RWPE2 (cell line): ENCODE results near the gene SCN4B.

ENCODE experiments used
- ATAC-seq: fragments of 200-7000 bp; cut with Tn5 transposase; 3 replicates; pipeline ENCODE4 v1.9.1; 2021; ENCODE audit warnings: low read depth
- DNase-seq: peaks from one replicate; pipeline ENCODE4 v3.0.0-alpha.2; 2020; ENCODE audit warnings: low spot score
- H3K27ac ChIP-seq: fragments of 450-650 bp; 2 replicates; pipeline ENCODE4 v1.5.1; 2017; ENCODE audit warnings: mild to moderate bottlenecking; ENCODE audit not compliant: poor library complexity, severe bottlenecking
- H3K27me3 ChIP-seq: fragments of 250-450 bp; sonication (Bioruptor Pico); 2 replicates; pipeline ENCODE4 v1.5.1; 2021; ENCODE audit warnings: mild to moderate bottlenecking, moderate library complexity; ENCODE audit not compliant: insufficient read depth, poor library complexity, severe bottlenecking
- H3K36me3 ChIP-seq: fragments of 250-450 bp; sonication (Bioruptor Pico); 2 replicates; pipeline ENCODE4 v1.5.1; 2020; ENCODE audit warnings: low read depth, mild to moderate bottlenecking, moderate library complexity
- H3K4me1 ChIP-seq: fragments of 250-450 bp; sonication (Bioruptor Pico); 2 replicates; pipeline ENCODE4 v1.5.1; 2021; ENCODE audit warnings: mild to moderate bottlenecking, moderate library complexity; ENCODE audit not compliant: insufficient read depth, poor library complexity, severe bottlenecking
- H3K4me3 ChIP-seq: fragments of 250-450 bp; sonication (Bioruptor Pico); 2 replicates; pipeline ENCODE4 v1.5.1; 2021; ENCODE audit warnings: mild to moderate bottlenecking, moderate library complexity; ENCODE audit not compliant: severe bottlenecking
- H3K9me3 ChIP-seq: fragments of 250-450 bp; sonication (Bioruptor Pico); 2 replicates; pipeline ENCODE4 v1.5.1; 2021; ENCODE audit warnings: mild to moderate bottlenecking, moderate library complexity; ENCODE audit not compliant: severe bottlenecking
- TF ChIP-seq, protein P1 (sequence below): fragments of 450-650 bp; IDR thresholded peaks from one replicate; pipeline ENCODE4 v1.5.1; 2017; ENCODE audit warnings: mild to moderate bottlenecking, moderate library complexity; ENCODE audit not compliant: poor library complexity, severe bottlenecking

The SCN4B gene

DNA sequence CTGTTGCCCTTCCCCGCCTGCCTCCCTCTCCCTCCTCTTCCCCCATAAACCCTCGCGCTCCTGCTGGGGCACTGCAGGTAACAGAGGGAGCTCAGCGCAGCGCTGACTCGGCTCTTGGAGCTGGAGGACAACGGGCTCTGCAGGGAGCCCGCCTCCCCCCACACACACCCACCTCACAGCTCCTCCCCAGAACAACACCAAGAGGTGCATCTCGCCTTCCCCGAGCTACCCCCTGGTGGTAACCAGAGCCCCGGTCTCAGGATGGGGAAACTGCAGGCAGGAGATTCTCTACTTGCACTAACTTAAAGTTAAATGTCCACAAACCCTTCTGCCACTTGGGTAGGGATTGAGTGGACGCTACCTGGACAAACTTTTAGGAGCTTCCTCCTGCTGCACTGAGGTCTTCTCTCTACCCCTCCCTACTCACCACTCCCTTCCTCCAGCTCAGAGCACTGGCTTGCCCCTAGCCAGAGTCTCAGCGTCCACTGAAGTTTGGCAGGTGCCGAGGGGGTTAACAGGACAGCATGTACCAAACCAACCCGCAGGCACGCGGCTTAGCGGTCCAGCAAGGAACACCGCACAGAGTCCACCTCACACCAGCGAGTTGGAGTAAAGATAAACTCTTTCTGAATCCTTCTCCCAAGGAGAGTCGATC lies 4.0 kb upstream of the SCN4B start:
- DNase-seq (no peak), ATAC-seq (no peak; the same call in 2 of the 3 replicates)
- Histone ChIP-seq H3K9me3 (no peaks in the 10 kb centered on the region), H3K4me1 (no peaks in the 10 kb centered on the region), H3K27me3 (peaks cover 22% of the 10 kb centered on the region), H3K4me3 (no peak overlapping the region), H3K27ac (no peak overlapping the region), H3K36me3 (no peaks in the 10 kb centered on the region)
- TF ChIP-seq, protein P1, sequence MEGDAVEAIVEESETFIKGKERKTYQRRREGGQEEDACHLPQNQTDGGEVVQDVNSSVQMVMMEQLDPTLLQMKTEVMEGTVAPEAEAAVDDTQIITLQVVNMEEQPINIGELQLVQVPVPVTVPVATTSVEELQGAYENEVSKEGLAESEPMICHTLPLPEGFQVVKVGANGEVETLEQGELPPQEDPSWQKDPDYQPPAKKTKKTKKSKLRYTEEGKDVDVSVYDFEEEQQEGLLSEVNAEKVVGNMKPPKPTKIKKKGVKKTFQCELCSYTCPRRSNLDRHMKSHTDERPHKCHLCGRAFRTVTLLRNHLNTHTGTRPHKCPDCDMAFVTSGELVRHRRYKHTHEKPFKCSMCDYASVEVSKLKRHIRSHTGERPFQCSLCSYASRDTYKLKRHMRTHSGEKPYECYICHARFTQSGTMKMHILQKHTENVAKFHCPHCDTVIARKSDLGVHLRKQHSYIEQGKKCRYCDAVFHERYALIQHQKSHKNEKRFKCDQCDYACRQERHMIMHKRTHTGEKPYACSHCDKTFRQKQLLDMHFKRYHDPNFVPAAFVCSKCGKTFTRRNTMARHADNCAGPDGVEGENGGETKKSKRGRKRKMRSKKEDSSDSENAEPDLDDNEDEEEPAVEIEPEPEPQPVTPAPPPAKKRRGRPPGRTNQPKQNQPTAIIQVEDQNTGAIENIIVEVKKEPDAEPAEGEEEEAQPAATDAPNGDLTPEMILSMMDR: no peak

DNA sequence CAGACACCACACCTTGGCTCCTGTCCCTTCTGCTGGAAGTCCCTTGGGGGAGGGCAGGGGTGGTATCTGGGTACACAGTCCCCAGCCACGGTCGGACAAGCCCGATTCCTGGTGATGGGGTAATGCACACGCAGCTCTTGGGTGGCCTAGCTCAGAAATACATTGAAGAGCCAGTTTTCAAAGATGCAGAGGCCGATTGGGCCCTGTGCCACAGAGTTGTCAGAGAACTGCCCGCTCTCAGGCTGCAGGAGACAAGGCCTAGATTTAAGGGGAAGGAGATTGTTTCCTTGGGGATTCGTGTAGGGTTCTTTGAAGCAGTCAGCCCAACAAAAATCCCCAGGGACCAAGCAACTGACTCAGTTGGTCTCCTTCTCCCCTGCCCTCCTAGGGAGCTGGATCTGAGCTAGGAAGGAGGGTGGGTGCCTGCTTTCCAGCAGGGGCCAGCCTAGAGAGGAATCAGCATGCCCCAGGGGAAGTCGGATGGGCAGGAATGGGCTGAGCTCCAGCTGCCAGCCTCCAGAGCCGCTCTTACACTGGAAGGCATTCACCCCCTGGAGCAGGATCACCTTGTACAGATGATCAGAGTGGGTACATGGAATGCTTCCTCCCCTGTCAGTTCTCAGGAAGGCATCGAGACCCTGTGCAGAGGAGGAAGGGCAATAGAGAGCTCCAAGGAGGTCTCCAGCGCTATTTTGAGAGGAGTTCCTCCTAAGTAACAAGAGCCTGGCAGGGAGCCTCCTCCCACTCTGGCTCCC lies 3.3 kb upstream of the SCN4B start:
- Histone ChIP-seq H3K9me3 (no peaks in the 10 kb centered on the region), H3K36me3 (no peaks in the 10 kb centered on the region), H3K27ac (no peak overlapping the region), H3K4me1 (no peaks in the 10 kb centered on the region), H3K27me3 (peaks cover 25% of the 10 kb centered on the region), H3K4me3 (no peak overlapping the region)
- TF ChIP-seq, protein P1: no peak
- ATAC-seq (no peak; the same call in 2 of the 3 replicates), DNase-seq (no peak)

DNA sequence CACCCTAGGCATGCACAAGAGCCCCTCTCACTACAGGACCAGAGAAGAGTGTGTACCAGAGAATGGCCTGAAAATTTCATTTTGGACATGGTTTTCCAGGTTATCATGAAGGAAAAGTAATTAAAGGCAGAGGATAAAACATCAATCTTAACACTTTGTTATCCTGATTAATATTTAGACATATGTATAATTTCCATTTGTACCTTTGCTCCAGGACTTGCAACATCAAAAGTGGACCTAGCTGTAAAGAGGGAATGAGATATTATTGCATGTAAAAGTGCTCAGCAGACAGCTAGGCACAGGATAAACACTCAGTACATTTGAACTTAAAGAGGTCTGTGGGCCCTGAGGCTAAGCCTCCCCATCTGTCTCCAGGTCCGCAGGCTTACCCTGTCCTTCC lies 2.0 kb upstream of the SCN4B start:
- TF ChIP-seq, protein P1: no peak
- no peak for DNase-seq
- no peak overlapping the region for H3K4me3 ChIP-seq
- no peak overlapping the region for H3K27ac ChIP-seq
- peaks cover 25% of the 10 kb centered on the region for H3K27me3 ChIP-seq
- no peaks in the 10 kb centered on the region for H3K4me1 ChIP-seq
- H3K36me3 ChIP-seq: no peaks in the 10 kb centered on the region
- no peaks in the 10 kb centered on the region for H3K9me3 ChIP-seq
- ATAC-seq: no peak

DNA sequence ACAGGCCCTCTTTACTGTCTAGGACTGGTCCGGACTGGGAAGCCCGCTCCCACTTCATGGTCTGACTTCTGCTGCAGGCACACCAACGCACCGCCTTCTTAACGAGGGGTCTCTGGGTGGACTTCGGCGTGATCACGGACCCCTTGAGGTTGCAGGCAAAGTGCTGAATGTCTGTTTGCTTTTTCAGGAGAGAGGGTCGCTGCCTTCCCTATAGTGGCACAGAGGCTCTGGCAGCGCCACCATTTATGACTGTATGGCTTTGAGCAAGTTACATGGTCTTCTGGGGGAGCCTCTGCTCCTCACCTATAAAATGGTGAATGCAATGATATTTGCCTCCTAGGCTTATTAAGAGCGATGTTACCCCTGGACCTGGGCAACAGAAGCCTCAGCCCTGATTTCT lies 1.4 kb upstream of the SCN4B start:
- Histone ChIP-seq H3K27ac (no peak overlapping the region), H3K4me3 (no peak overlapping the region), H3K27me3 (peaks cover 25% of the 10 kb centered on the region), H3K4me1 (no peaks in the 10 kb centered on the region), H3K36me3 (no peaks in the 10 kb centered on the region), H3K9me3 (no peaks in the 10 kb centered on the region)
- DNase-seq (no peak), ATAC-seq (no peak)
- TF ChIP-seq, protein P1: no peak

DNA sequence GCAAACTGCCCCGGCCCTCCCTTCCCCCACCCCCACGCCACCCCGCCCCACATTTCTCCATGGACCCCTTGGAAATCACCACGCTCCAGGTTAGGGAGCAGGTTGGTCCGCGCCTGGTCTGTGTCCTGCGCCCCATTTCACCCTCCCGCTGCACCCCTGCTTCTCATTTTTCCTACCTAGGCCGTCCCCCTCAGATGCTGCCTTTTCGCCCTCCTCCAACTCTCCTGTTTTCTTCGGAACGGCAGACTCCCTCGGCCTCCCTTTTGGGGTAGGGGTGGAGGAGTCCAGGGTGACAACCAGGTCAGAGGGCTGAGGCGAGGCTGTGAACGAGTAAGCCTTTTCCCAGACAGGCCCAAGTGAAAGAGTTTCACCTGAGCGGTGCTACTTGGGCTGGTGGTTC lies 893 bp upstream of the SCN4B start:
- H3K27me3 ChIP-seq: peaks cover 25% of the 10 kb centered on the region
- TF ChIP-seq, protein P1: no peak
- no peak overlapping the region for H3K27ac ChIP-seq

More for the DNA sequence above, 893 bp upstream of the SCN4B start:
- no peaks in the 10 kb centered on the region for H3K9me3 ChIP-seq
- H3K4me3 ChIP-seq: no peak overlapping the region
- ATAC-seq (no peak), DNase-seq (no peak)
- no peaks in the 10 kb centered on the region for H3K36me3 ChIP-seq
- H3K4me1 ChIP-seq: no peaks in the 10 kb centered on the region
